HepG2 (cell line): ENCODE results near the gene UBC. TPM values are rescaled to one million over a fixed set of nuclear protein-coding genes. Genes with fewer than 3 reads are reported as not detected.

Experiments used
- DNMT3B ChIP-seq: conservative IDR thresholded peaks from 2 replicates; pipeline ENCODE4 v1.6.1; 2016; ENCODE audit warnings: missing biosample characterization, control low read depth
- ELF1 ChIP-seq: sonication (generic); formaldehyde crosslinking; IDR thresholded peaks from 2 replicates; pipeline ENCODE4 v1.4.0; 2020; ENCODE audit warnings: missing genetic modification reagents
- HOXA9 ChIP-seq: sonication (generic); formaldehyde crosslinking; IDR thresholded peaks from 2 replicates; pipeline ENCODE4 v1.8.1; 2022; ENCODE audit warnings: missing genetic modification reagents, mild to moderate bottlenecking, moderate library complexity, borderline replicate concordance
- ISL2 ChIP-seq: sonication (generic); formaldehyde crosslinking; IDR thresholded peaks from 2 replicates; pipeline ENCODE4 v1.5.0; 2020; ENCODE audit warnings: missing genetic modification reagents
- NFE2L2 ChIP-seq: fragments of 150-350 bp; IDR thresholded peaks from 2 replicates; pipeline ENCODE4 v1.6.1; 2014; ENCODE audit warnings: low read length
- NR2F2 ChIP-seq: IDR thresholded peaks from 2 replicates; pipeline ENCODE4 v1.6.1; 2012; ENCODE audit warnings: low read depth, inconsistent platforms, borderline replicate concordance
- PAF1 ChIP-seq: IDR thresholded peaks from 2 replicates; pipeline ENCODE4 v1.6.1; 2016; ENCODE audit warnings: missing genetic modification reagents, missing compliant biosample characterization
- SP5 ChIP-seq: IDR thresholded peaks from 2 replicates; pipeline ENCODE4 v1.6.1; 2016; ENCODE audit warnings: low read depth, borderline replicate concordance
- ZNF225 ChIP-seq: sonication (generic); formaldehyde crosslinking; IDR thresholded peaks from 2 replicates; pipeline ENCODE4 v1.4.0; 2020; ENCODE audit warnings: mild to moderate bottlenecking, missing genetic modification reagents
- ZNF235 ChIP-seq: sonication (generic); formaldehyde crosslinking; IDR thresholded peaks from 2 replicates; pipeline ENCODE4 v1.8.1; 2023; ENCODE audit warnings: mild to moderate bottlenecking, missing genetic modification reagents, borderline replicate concordance
- ZNF607 ChIP-seq: sonication (generic); formaldehyde crosslinking; IDR thresholded peaks from 2 replicates; pipeline ENCODE4 v1.5.1; 2020; ENCODE audit warnings: missing genetic modification reagents, mild to moderate bottlenecking, borderline replicate concordance
- ZNF839 ChIP-seq: sonication (generic); formaldehyde crosslinking; IDR thresholded peaks from 2 replicates; pipeline ENCODE4 v1.4.0; 2020; ENCODE audit warnings: missing genetic modification reagents, mild to moderate bottlenecking, borderline replicate concordance
- ZSCAN29 ChIP-seq: sonication (generic); formaldehyde crosslinking; conservative IDR thresholded peaks from 2 replicates; pipeline ENCODE4 v1.4.0; 2020; ENCODE audit warnings: mild to moderate bottlenecking, missing genetic modification reagents
- polyA plus RNA-seq, 8 experiments: library from polyadenylated mRNA; depleted of rRNA in 3 of 8; stranded (reverse) in 7 of 8; unstranded in 1 of 8; fragments of >200 nt; fragmentation: Illumina TruSeq in 4 of 8; extraction: Trizol in 4 of 8; gene quantifications; 2 replicates each; pipeline versions ENCODE4 v1.2.1 to v1.2.3, GENCODE V29; 2011 to 2016; ENCODE audit warnings: low read depth in 4 of 8, missing spikeins in 1 of 8, mixed read lengths in 1 of 8; ENCODE audit not compliant: insufficient read depth in 1 of 8
- total RNA-seq, 5 experiments: library from RNA; depleted of rRNA; stranded (reverse); fragments of >200 nt; fragmentation: Illumina TruSeq; extraction: Trizol; gene quantifications; 2 replicates each; pipeline ENCODE4 v1.2.3, GENCODE V29; 2016; ENCODE audit warnings: low read depth in 1 of 5
- TF ChIP-seq, protein P1 (sequence below): sonication (generic); formaldehyde crosslinking; conservative IDR thresholded peaks from 2 replicates; pipeline ENCODE4 v1.8.0; 2022; ENCODE audit warnings: mild to moderate bottlenecking, moderate library complexity, missing genetic modification reagents
- TF ChIP-seq, protein P2 (sequence below): IDR thresholded peaks from 2 replicates; pipeline ENCODE4 v1.6.1; 2012; ENCODE audit warnings: low read length, improper control_type of control experiment
- TF ChIP-seq, protein P3 (sequence below): sonication (generic); formaldehyde crosslinking; IDR thresholded peaks from 2 replicates; pipeline ENCODE4 v1.4.0; 2020; ENCODE audit warnings: missing genetic modification reagents, borderline replicate concordance
- TF ChIP-seq, protein P4 (sequence below): sonication (generic); formaldehyde crosslinking; conservative IDR thresholded peaks from 2 replicates; pipeline ENCODE4 v1.4.0; 2020; ENCODE audit warnings: mild to moderate bottlenecking, missing genetic modification reagents, moderate library complexity

The UBC gene
- total and polyA plus RNA-seq, 2 of the 13 experiments (the other 11 are each of a cell fraction or from before 2014, with no cell fraction given): 805 to 1,432 TPM

DNA sequence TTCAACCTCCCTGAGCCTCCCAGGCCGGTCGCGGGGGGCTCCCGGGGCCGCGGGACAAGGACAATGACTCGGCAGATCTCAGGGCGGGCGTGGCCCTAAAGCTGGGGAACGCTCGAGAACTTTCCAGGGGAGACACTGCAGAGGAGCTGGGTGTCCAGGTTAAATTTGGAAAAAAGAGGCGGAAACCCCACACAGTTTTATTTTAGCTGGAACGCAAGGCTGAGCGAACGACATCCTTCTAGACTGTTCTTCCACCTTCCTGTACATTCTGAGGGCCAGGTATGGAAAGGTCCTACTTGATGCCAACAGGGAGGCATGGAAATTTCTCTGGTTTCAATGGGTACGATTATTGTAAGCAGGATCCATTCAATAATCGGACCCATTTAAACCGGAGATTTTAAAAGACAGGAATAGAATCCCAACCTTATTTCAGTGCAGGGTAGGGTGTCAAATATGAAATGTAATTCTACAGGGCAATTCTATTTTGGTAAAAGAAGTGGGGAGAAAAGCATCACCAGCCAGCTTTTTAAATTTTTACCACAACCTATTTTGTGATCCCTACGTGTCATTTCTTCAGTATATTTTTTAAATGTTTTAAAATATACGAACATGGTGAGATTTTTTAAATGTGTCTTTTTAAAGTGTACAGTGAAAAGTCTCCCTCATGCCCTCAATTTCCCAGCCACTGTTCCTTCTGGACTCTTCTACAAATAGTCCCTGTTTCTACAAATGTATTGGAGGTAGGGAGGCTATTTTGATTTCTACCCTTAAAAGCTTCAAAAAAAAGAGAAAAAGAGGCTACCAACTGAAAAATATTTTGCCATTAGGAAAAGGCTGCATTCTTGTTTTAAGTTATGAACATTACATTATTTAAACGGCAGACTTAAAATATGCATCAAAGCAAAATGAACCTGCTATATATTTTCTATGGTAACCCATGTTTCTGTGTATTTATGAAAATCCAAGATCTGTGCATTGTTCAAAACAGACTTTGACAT is 1.1 kb upstream of the UBC start (continued):
- TF ChIP-seq ZNF235 (no peak; the same call in 1 of the 2 replicates), ELF1 (CRISPR knock-in tag) (no peak), NR2F2 (no peak), ZNF839 (CRISPR knock-in tag) (no peak), HOXA9 (CRISPR knock-in tag) (no peak), PAF1 (no peak), ZSCAN29 (CRISPR knock-in tag) (no peak), ZNF607 (CRISPR knock-in tag) (no peak), DNMT3B (CRISPR knock-in tag) (no peak; the same call in 1 of the 2 replicates), NFE2L2 (peak; percentile 92), SP5 (peak; percentile 5; the same call in 1 of the 2 replicates), ZNF225 (no peak), ISL2 (CRISPR knock-in tag) (no peak)
- TF ChIP-seq, protein P1, sequence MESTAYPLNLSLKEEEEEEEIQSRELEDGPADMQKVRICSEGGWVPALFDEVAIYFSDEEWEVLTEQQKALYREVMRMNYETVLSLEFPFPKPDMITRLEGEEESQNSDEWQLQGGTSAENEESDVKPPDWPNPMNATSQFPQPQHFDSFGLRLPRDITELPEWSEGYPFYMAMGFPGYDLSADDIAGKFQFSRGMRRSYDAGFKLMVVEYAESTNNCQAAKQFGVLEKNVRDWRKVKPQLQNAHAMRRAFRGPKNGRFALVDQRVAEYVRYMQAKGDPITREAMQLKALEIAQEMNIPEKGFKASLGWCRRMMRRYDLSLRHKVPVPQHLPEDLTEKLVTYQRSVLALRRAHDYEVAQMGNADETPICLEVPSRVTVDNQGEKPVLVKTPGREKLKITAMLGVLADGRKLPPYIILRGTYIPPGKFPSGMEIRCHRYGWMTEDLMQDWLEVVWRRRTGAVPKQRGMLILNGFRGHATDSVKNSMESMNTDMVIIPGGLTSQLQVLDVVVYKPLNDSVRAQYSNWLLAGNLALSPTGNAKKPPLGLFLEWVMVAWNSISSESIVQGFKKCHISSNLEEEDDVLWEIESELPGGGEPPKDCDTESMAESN: no peak
- TF ChIP-seq, protein P2, sequence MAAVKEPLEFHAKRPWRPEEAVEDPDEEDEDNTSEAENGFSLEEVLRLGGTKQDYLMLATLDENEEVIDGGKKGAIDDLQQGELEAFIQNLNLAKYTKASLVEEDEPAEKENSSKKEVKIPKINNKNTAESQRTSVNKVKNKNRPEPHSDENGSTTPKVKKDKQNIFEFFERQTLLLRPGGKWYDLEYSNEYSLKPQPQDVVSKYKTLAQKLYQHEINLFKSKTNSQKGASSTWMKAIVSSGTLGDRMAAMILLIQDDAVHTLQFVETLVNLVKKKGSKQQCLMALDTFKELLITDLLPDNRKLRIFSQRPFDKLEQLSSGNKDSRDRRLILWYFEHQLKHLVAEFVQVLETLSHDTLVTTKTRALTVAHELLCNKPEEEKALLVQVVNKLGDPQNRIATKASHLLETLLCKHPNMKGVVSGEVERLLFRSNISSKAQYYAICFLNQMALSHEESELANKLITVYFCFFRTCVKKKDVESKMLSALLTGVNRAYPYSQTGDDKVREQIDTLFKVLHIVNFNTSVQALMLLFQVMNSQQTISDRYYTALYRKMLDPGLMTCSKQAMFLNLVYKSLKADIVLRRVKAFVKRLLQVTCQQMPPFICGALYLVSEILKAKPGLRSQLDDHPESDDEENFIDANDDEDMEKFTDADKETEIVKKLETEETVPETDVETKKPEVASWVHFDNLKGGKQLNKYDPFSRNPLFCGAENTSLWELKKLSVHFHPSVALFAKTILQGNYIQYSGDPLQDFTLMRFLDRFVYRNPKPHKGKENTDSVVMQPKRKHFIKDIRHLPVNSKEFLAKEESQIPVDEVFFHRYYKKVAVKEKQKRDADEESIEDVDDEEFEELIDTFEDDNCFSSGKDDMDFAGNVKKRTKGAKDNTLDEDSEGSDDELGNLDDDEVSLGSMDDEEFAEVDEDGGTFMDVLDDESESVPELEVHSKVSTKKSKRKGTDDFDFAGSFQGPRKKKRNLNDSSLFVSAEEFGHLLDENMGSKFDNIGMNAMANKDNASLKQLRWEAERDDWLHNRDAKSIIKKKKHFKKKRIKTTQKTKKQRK: no peak
- TF ChIP-seq, protein P3, sequence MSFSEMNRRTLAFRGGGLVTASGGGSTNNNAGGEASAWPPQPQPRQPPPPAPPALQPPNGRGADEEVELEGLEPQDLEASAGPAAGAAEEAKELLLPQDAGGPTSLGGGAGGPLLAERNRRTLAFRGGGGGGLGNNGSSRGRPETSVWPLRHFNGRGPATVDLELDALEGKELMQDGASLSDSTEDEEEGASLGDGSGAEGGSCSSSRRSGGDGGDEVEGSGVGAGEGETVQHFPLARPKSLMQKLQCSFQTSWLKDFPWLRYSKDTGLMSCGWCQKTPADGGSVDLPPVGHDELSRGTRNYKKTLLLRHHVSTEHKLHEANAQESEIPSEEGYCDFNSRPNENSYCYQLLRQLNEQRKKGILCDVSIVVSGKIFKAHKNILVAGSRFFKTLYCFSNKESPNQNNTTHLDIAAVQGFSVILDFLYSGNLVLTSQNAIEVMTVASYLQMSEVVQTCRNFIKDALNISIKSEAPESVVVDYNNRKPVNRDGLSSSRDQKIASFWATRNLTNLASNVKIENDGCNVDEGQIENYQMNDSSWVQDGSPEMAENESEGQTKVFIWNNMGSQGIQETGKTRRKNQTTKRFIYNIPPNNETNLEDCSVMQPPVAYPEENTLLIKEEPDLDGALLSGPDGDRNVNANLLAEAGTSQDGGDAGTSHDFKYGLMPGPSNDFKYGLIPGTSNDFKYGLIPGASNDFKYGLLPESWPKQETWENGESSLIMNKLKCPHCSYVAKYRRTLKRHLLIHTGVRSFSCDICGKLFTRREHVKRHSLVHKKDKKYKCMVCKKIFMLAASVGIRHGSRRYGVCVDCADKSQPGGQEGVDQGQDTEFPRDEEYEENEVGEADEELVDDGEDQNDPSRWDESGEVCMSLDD: peak; percentile 88
- TF ChIP-seq, protein P4, sequence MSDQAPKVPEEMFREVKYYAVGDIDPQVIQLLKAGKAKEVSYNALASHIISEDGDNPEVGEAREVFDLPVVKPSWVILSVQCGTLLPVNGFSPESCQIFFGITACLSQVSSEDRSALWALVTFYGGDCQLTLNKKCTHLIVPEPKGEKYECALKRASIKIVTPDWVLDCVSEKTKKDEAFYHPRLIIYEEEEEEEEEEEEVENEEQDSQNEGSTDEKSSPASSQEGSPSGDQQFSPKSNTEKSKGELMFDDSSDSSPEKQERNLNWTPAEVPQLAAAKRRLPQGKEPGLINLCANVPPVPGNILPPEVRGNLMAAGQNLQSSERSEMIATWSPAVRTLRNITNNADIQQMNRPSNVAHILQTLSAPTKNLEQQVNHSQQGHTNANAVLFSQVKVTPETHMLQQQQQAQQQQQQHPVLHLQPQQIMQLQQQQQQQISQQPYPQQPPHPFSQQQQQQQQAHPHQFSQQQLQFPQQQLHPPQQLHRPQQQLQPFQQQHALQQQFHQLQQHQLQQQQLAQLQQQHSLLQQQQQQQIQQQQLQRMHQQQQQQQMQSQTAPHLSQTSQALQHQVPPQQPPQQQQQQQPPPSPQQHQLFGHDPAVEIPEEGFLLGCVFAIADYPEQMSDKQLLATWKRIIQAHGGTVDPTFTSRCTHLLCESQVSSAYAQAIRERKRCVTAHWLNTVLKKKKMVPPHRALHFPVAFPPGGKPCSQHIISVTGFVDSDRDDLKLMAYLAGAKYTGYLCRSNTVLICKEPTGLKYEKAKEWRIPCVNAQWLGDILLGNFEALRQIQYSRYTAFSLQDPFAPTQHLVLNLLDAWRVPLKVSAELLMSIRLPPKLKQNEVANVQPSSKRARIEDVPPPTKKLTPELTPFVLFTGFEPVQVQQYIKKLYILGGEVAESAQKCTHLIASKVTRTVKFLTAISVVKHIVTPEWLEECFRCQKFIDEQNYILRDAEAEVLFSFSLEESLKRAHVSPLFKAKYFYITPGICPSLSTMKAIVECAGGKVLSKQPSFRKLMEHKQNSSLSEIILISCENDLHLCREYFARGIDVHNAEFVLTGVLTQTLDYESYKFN: no peak
